ENCODE data around the gene RAPSN. TPM values are rescaled to one million over a fixed set of nuclear protein-coding genes. Genes with fewer than 3 reads are reported as not detected.

The RAPSN gene
- polyA plus RNA-seq, 1 donor: not detected

GRCh38 chr11:47434011-47434786 lies 14.7 kb downstream of the RAPSN start:
- no peak for DNase-seq

GRCh38 chr11:47433157-47433556 lies 15.8 kb downstream of the RAPSN start:
- DNase-seq: no peak

- DNase-seq: no peak
Measured at GRCh38 chr11:47431356-47432083, 17.4 kb downstream of the RAPSN start.

GRCh38 chr11:47430524-47430923 lies 18.4 kb downstream of the RAPSN start:
- DNase-seq: no peak

GRCh38 chr11:47426062-47426956 lies 22.6 kb downstream of the RAPSN start, which contains the start of gene PSMC3:
Gene PSMC3 (minus strand): TSS chr11:47426439. CDS start chr11:47426279, 160 bp downstream.
- DNase-seq: peak; percentile 98

- DNase-seq: no peak
Measured at GRCh38 chr11:47425611-47426010, 23.3 kb downstream of the RAPSN start.

- DNase-seq: no peak
Measured at GRCh38 chr11:47418454-47419259, 30.3 kb downstream of the RAPSN start.

GRCh38 chr11:47417712-47418111 lies 31.2 kb downstream of the RAPSN start:
- no peak for DNase-seq

GRCh38 chr11:47415949-47416472 lies 32.9 kb downstream of the RAPSN start:
- DNase-seq: no peak

GRCh38 chr11:47415091-47415854 lies 33.7 kb downstream of the RAPSN start:
- no peak for DNase-seq

GRCh38 chr11:47414685-47415070 lies 34.3 kb downstream of the RAPSN start:
- no peak for DNase-seq

GRCh38 chr11:47413908-47414684 lies 34.8 kb downstream of the RAPSN start:
- DNase-seq: no peak

- DNase-seq: no peak
Measured at GRCh38 chr11:47413351-47413750, 35.6 kb downstream of the RAPSN start.

GRCh38 chr11:47411884-47412746 lies 36.8 kb downstream of the RAPSN start:
- DNase-seq: no peak

- no peak for DNase-seq
Measured at GRCh38 chr11:47410370-47411264, 38.3 kb downstream of the RAPSN start.

- DNase-seq: no peak
Measured at GRCh38 chr11:47409440-47410369, 39.2 kb downstream of the RAPSN start.

All from left kidney (tissue), 2 donors.